Transverse colon (tissue), 3 donors: ENCODE results near the gene CABCOCO1.

Experiments used
- EP300 ChIP-seq: sonication (generic); formaldehyde crosslinking; IDR thresholded peaks from one replicate; pipeline ENCODE4 v1.6.1; 2017; ENCODE audit warnings: antibody characterized with exemption, low read depth
- TF ChIP-seq, protein P1 (sequence below), 5 experiments: fragments of 200-600 bp in 3 of 5; fragments of 450-650 bp in 2 of 5; sonication (generic) in 3 of 5; IDR thresholded peaks; 1 replicate in 2 of 5; 2 replicates in 3 of 5; pipeline ENCODE4 v1.5.1; 2016 to 2017; ENCODE audit warnings: antibody characterized with exemption in 5 of 5, inconsistent platforms in 3 of 5, mild to moderate bottlenecking in 2 of 5, moderate library complexity in 1 of 5

- TF ChIP-seq, protein P1, sequence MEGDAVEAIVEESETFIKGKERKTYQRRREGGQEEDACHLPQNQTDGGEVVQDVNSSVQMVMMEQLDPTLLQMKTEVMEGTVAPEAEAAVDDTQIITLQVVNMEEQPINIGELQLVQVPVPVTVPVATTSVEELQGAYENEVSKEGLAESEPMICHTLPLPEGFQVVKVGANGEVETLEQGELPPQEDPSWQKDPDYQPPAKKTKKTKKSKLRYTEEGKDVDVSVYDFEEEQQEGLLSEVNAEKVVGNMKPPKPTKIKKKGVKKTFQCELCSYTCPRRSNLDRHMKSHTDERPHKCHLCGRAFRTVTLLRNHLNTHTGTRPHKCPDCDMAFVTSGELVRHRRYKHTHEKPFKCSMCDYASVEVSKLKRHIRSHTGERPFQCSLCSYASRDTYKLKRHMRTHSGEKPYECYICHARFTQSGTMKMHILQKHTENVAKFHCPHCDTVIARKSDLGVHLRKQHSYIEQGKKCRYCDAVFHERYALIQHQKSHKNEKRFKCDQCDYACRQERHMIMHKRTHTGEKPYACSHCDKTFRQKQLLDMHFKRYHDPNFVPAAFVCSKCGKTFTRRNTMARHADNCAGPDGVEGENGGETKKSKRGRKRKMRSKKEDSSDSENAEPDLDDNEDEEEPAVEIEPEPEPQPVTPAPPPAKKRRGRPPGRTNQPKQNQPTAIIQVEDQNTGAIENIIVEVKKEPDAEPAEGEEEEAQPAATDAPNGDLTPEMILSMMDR (IDR thresholded peaks at IDR 0.05): no peak
- no peak for TF ChIP-seq EP300
Measured at GRCh38 chr10:61765176-61766087, 102.7 kb downstream of the CABCOCO1 start.
